Ishikawa (cell line): ENCODE results near the gene ENO3.

Source experiments
- CEBPB ChIP-seq: IDR thresholded peaks from 2 replicates; pipeline ENCODE4 v1.6.1; 2012
- CREB1 ChIP-seq: IDR thresholded peaks from 2 replicates; pipeline ENCODE4 v1.6.1; 2012; ENCODE audit warnings: low read depth
- EP300 ChIP-seq: IDR thresholded peaks from 2 replicates; pipeline ENCODE4 v1.6.1; 2012; ENCODE audit warnings: borderline replicate concordance
- FOXM1 ChIP-seq: IDR thresholded peaks from 2 replicates; pipeline ENCODE4 v1.6.1; 2012; ENCODE audit warnings: low read depth, borderline replicate concordance
- NFIC ChIP-seq: IDR thresholded peaks from 2 replicates; pipeline ENCODE4 v1.6.1; 2012
- RAD21 ChIP-seq: IDR thresholded peaks from 2 replicates; pipeline ENCODE4 v1.6.1; 2012; ENCODE audit warnings: low read depth
- TAF1 ChIP-seq: IDR thresholded peaks from 2 replicates; pipeline ENCODE4 v1.6.1; 2012; ENCODE audit warnings: low read depth, mild to moderate bottlenecking
- ZBTB7A ChIP-seq: IDR thresholded peaks from 2 replicates; pipeline ENCODE4 v1.6.1; 2012; ENCODE audit warnings: low read depth
- TF ChIP-seq, protein P1 (sequence below): IDR thresholded peaks from 2 replicates; pipeline ENCODE4 v1.6.1; 2012

DNA sequence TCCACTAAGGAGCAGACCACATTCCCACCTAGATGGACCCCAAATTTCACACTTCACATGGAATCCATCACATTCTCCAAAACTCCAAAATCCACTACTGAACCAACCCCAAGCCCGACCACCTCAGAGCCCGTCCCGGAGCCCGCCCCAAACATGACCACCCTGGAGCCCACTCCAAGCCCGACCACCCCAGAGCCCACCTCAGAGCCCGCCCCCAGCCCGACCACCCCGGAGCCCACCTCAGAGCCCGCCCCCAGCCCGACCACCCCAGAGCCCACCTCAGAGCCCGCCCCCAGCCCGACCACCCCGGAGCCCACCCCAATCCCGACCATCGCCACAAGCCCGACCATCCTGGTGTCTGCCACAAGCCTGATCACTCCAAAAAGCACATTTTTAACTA is 17.3 kb upstream of the ENO3 start:
- no peak for TF ChIP-seq FOXM1
- TF ChIP-seq TAF1: no peak
- no peak for TF ChIP-seq EP300
- TF ChIP-seq CREB1: no peak
- no peak for TF ChIP-seq CEBPB
- no peak for TF ChIP-seq NFIC
- TF ChIP-seq, protein P1, sequence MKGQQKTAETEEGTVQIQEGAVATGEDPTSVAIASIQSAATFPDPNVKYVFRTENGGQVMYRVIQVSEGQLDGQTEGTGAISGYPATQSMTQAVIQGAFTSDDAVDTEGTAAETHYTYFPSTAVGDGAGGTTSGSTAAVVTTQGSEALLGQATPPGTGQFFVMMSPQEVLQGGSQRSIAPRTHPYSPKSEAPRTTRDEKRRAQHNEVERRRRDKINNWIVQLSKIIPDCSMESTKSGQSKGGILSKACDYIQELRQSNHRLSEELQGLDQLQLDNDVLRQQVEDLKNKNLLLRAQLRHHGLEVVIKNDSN: no peak
- no peak for TF ChIP-seq ZBTB7A
- TF ChIP-seq RAD21: no peak
